ENCODE results near the gene CDK6.

CDK6 gene

GRCh38 chr7:92848851-92849250 lies 12.5 kb upstream of the CDK6 start:
- intact Hi-C loops (cut with DNase I): no loop called here
- DNase-seq: no peak

- intact Hi-C loops (cut with DNase I): no loop called here
- DNase-seq: no peak
Observed at GRCh38 chr7:92848441-92848840, 12.1 kb upstream of the CDK6 start.

DNA sequence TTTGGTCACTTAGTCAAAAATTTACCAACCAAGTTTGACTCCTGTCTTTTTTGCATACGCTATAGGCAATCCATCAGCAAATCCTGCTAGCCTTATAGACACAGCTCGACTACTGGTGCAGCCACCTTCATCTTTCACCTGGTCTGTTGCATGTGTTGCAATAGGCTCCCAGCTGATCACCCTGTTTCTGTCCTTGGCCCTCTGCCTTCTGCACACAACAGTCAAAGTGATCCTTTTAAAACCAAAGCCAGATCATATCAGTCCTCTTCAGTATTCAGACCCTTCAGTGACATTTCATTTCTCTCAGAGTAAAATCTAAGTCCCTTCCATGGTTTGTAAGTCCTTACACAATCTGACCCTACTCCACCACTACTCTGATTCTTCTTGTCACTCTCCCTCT lies 10.9 kb upstream of the CDK6 start:
- intact Hi-C loops (cut with DNase I): no loop called here
- DNase-seq: no peak

DNA sequence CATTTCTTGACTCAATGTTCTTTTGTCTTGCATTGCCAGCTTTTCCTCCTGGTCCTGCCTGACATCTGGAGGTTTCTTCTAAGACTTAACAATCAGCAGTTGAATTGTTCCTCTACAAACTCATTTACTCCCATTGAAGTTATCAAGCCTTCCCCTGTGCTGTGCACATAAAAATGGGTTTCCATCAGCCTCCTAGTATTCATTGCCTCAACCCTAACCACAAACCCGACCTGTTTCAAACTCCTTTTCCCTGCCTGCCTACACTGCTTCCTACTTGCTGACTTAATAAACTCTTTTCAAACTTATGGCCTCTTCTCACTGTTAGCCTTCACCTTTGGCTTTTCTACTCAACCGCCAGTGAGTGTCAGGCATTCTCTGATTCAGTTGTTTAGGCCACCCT lies 9.4 kb upstream of the CDK6 start:
- no peak for DNase-seq
- intact Hi-C loops (cut with DNase I): no loop called here

DNA sequence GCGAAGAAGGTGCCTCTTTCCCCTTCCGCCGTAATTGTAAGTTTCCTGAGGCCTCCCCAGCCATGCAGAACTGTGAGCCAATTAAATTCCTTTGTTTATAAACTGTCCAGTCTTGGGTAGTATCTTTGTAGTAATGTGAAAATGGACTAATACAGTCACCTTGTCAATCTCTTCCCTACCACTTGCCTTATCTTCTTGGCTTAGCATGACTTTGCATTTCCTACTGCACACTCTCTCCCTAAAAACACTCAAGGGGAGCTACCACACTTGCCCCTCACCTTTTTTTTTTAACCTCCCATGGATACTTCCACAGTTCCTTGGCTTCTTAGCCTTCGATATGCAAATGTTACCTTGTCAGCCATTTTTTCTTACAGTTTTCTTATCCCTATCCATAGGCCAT lies 7.4 kb upstream of the CDK6 start:
- intact Hi-C loops (cut with DNase I): no loop called here
- DNase-seq: no peak

DNA sequence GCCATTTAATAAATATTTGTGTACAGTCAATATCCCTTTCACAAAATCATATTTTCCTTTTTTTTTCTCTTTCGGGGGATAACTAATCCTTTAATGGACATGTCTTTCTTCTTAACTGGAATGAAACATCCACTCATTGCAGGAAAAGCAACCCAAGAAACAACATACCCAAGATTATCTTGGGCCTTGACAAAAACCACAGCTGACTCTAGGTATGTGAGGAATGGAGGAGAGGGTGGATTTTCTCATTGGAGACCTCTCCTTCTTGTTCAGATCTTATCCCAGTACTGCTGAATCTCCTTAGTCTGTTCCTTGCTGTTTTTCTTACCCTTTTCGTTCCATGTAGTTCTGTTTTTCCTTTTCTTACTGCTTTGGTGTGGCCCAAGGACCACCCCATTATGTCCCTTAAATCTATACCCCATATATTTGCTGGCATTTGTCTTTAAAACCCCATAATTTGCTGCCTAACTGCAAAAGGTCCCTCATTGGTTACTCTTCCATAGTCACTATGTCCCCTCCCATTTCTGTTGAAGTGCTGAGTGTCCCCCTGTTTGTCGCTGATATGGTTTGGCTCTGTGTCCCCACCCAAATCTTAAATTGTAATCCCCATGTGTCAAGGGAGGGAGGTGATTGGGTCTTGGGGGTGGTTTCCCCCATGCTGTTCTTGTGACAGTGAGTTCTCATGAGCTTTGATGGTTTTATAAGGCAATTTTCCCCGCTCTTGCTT lies 6.8 kb upstream of the CDK6 start:
- DNase-seq: no peak
- intact Hi-C loops (cut with DNase I): no loop called here

- DNase-seq: no peak
- intact Hi-C loops (cut with DNase I): no loop called here
Observed at GRCh38 chr7:92841192-92841591, 4.8 kb upstream of the CDK6 start.

DNA sequence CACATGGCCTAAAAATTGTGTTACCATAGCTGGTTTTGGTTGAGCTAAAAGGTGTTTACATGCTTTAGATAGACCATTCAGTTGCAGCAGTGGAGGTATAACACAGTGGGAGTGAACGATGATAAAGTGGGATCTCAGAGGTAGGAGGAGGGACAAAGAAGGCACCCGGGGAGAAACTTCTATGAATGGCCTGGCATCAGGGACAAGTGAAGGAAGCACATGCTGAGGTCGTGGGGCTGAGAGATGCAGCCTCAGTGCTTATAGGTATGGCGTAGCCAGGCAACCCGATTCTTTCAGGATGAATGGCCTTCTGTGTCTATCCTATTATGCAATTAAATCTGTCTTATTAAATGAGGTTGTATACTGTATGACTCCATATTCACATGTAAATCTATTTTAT lies 3.9 kb upstream of the CDK6 start:
- DNase-seq: no peak
- intact Hi-C loops (cut with DNase I): no loop called here

DNA sequence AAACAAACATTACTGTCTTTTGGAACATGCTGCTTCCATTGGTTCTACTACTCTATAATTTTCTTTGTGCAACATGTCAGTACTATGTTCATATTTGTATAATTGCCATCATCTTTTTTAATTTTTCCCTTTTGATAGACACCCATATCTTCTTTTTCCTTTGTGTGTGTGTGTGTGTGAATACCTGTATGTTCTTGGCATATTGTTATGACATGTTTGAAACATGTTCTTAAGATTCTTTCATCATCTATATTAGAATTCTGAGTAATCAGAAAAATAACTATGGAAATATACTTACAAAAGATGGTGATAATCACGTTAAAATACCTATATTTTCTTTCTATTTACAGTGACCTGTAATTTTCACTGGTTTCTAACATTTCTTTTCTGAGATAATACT lies 3.5 kb upstream of the CDK6 start:
- intact Hi-C loops (cut with DNase I): loop anchor here (10.0 kb wide), 1 partner anchor 215 kb away; no protein-coding TSS in a partner anchor
- no peak for DNase-seq

GRCh38 chr7:92838934-92839333 lies 2.6 kb upstream of the CDK6 start:
- DNase-seq: no peak
- intact Hi-C loops (cut with DNase I): loop anchor here (10.0 kb wide), 1 partner anchor 216 kb away; no protein-coding TSS in a partner anchor

DNA sequence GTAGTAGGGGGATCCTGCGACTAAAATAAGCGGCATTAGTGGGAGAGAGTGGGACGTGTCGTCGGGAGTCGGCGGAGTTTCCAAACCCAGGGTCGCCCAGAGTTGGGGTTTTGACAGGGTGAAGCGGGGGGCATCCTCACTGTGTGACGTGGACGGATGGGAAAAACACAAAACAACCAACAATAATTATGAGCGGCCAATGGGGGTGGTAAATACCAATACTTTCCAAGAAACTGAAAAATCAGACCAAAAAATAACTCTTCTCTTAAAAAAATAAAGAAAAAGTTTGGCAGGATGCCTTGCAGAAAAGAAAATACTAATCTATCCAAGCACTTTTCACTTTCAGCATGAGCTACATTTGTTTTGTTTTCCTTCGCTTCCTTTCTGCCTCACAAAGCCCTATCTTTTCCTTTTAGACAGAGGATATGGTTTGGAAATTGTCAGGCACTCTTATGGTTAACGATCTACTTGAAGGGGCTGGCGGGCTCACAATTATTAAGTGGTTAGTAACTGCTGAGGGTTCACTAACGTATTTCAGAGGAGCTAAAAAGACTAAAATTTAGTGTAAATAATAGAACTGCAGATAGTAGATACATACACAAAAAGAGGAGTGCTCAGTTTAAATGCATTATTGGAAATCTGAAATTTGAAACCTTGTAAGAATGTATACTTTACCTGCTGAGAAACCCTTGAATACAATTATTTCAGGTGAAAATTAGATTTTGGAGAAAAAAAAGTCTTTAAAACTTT lies 802 bp upstream of the CDK6 start:
- peak in 7 of 42 donors; percentile 9 to 44 (median 19) for DNase-seq
- intact Hi-C loops (cut with DNase I): loop anchor here (10.0 kb wide), 1 partner anchor 218 kb away; no protein-coding TSS in a partner anchor

DNA sequence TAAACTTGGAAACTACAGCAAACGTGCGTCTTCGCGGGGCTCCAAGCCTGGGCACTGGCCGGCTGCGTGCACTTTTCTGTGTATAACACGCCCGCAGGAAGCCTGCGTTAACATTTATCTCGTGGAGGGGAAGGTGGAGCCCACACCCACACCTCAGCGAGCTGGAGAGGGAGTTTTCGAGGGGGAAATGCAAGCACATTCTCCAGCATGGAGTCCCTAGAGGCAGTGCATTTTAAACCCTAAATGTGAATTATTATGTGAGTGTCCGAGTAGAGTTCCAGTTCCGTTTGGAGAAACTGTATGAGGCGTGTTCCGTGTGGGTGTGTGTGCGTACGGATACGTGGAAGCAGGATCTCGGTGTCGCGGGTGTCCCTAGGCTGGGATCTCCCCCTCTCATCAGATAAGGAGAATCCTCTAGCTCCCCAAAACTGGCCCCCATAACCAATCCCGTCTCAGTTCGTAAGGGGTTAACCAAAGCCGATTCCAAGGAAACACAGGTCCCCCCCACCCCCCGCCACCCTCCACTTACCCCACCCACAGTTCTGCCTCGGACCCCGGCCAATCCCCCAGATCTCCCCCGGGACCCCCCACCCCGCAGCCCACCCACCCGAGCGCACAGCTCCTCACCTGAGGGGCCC lies 403 bp downstream of the CDK6 start:
- intact Hi-C loops (cut with DNase I): loop anchor here (10.0 kb wide), 1 partner anchor 219 kb away; no protein-coding TSS in a partner anchor

GRCh38 chr7:92835261-92835850 lies 1.0 kb downstream of the CDK6 start:
- peak in 40 of 42 donors; percentile 5 to 66 (median 39) for DNase-seq
- intact Hi-C loops (cut with DNase I): loop anchor here (10.0 kb wide), 1 partner anchor 219 kb away; no protein-coding TSS in a partner anchor

More for the DNA sequence above, 403 bp downstream of the CDK6 start:
- peak in 32 of 42 donors; percentile 11 to 61 (median 41) for DNase-seq

DNA sequence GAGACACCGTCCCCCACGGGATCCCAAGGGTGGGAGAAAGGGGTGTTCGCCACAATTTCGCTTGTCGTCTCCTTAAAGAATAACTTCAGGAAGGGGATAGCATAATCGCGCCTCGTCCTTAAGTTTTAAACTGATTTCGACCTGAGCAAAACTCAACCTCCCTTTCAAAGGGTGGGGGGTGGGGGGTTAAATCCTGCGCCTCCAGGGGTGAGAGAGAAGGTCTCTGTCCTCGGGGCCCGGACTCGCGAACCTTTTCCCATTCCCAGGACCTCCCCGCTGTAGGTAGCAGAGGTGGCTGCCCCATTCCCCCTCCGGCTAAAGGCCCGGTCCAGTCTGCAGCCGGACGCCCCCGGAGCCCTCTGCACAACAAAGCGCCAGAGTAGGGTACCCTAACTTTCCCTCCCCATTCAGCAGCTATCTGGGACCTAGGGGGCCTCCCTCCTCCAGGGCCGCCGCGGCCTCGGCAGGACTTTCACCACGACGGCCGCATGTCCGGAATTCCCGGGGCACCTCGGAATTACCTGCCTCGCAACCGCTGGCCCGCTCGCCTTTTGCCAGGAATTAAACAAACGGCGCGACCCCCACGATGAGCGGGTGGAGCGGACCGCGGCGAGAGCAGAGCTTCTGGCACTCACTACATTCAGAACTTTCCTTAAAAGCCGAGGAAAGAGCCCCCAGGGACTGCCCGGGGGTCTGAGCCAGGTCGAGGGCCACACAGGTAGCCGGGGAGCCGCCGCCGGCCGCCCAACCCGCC lies 1.7 kb downstream of the CDK6 start:
- intact Hi-C loops (cut with DNase I): loop anchor here (5.0 to 10.0 kb wide), 2 partner anchors 137 to 220 kb away; no protein-coding TSS in a partner anchor
- peak in 26 of 42 donors; percentile 2 to 57 (median 20) for DNase-seq

DNA sequence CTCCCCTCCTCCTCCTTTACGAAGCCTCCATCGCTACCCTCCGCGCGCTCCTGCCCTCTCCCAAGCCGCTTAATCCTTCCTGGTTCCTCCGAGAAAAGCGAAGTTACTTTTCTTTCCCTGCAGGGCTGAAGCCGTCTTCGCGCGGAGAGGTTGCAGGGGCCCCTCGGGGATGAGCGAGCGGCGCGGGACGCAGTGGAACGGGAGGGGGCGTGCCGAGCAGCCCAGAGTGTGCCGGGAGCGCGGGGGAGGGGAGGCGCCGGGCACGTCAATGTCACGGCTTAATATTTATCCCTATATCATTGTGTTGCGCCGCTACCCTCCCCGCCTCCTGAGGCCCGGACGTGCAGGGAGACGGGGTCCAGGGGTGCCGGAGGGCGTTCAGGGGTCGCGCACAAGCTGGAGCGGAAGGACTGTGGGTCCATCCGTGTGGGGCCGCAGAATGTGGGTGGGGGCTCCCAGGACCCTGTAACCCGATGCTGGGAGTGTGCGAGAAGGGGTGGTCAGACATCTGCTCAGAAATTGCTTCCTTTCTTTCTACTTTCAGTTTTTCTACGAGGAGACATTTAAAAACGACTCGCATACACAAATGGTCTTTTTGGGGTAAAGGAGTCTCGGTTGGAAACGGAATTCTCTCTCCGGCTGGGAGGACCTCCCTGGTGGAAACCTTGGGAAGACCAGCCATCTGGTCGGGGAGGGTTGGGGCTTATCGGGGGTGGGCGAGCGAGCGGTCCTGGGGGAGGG lies 2.4 kb downstream of the CDK6 start:
- intact Hi-C loops (cut with DNase I): loop anchor here (2.0 to 10.0 kb wide), 3 partner anchors 137 to 221 kb away; no protein-coding TSS in a partner anchor
- peak; percentile 66 to 93 (median 84) for DNase-seq

GRCh38 chr7:92833024-92833765 lies 3.2 kb downstream of the CDK6 start:
- peak; percentile 74 to 95 (median 90) for DNase-seq
- intact Hi-C loops (cut with DNase I): loop anchor here (2.0 to 10.0 kb wide), 3 partner anchors 136 to 222 kb away; no protein-coding TSS in a partner anchor

GRCh38 chr7:92832534-92833023 lies 3.8 kb downstream of the CDK6 start:
- intact Hi-C loops (cut with DNase I): loop anchor here (2.0 to 10.0 kb wide), 3 partner anchors 135 to 222 kb away; no protein-coding TSS in a partner anchor
- DNase-seq: peak in 16 of 42 donors; percentile 3 to 50 (median 20)

Data from head of caudate nucleus (tissue), 42 donors.